ENCODE results near the gene TOR1A.

DNA sequence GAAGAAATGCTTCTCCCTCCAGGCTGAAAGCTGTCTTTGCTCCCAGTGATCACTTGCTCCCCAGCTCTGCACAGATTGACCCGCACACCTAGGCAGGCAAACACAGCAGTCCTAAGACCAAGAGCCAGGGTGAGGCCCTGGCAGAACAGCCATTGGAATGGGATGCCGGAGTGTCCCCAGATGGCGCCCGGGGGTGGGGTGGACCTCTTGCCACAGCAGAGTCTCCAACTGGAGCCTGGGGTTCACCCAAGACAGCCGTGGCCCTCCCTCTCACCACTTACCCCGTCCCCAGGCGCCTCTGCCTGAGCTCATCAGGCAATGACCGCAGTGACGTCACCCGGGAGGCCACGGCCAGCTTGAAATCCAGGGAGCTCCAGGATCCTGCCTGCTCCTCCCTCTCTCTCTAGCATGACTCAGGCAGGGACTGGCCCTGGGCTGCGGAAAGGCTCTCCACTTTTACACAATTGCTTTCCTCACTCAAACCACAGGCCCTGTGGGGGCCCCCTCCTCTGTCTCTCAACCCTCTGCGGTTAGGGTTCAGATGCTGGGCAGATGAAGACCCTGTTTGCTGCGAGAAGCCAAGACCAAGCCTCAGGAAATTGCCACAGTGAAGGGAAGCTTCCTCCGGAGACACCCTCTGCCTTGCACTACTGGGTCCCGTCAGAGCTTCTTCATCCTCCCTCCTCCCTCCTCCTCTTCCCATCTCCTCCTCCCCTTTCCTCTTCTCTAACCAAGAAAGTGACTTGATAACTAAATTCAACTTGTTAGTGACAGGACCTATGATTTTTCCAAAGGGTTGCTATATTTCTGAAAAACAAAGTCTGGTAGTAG lies 46.8 kb downstream of the TOR1A start:
- no peak for TF ChIP-seq POLR2AphosphoS5 (IDR thresholded peaks at IDR 0.05; ENCODE audit: borderline replicate concordance, low read depth, low read length)
- TF ChIP-seq EZH2 (IDR thresholded peaks at IDR 0.05) = no peak
- no peak for TF ChIP-seq FOXP2 (optimal IDR thresholded peaks at IDR 0.05; ENCODE audit: control extremely low read depth, extremely low read length, insufficient read depth)

Data from SK-N-MC (cell line).